Stimulated activated naive B cell treated with anti-CD40 and anti-IgM and Interleukin-4, amounts not matched to agents 10 μg/mL and 1 μg/mL and 100 μg/mL, for 72 hours (primary cell): ENCODE measurements around the gene LIMS1.

Experiments
- ATAC-seq, 2 donors: fragments of 150-1000 bp; cut with Tn5 transposase; replicated peaks; 2 replicates each; pipeline ENCODE4 v1.10.0; 2021; ENCODE audit warnings: moderate library complexity in 1 of 2
- DNase-seq: peaks from one replicate; pipeline ENCODE4 v3.0.0; 2021
- H3K27ac Mint-ChIP-seq: one replicate; pipeline ENCODE4 v1.8.0; 2022; ENCODE audit warnings: mild to moderate bottlenecking, mixed read lengths
- H3K27me3 Mint-ChIP-seq, 2 donors: one replicate each; pipeline ENCODE4 v1.8.0; 2022; ENCODE audit warnings: mixed read lengths in 2 of 2
- H3K36me3 Mint-ChIP-seq, 2 donors: one replicate each; pipeline ENCODE4 v1.8.0; 2022; ENCODE audit warnings: mixed read lengths in 2 of 2, mild to moderate bottlenecking in 1 of 2
- H3K4me1 Mint-ChIP-seq, 2 donors: one replicate each; pipeline ENCODE4 v1.8.0; 2022; ENCODE audit warnings: mixed read lengths in 2 of 2, mild to moderate bottlenecking in 1 of 2
- H3K4me3 Mint-ChIP-seq, 2 donors: one replicate each; pipeline ENCODE4 v1.8.0; 2022; ENCODE audit warnings: mild to moderate bottlenecking in 2 of 2, mixed read lengths in 2 of 2, moderate library complexity in 1 of 2
- H3K9me3 Mint-ChIP-seq, 2 donors: one replicate each; pipeline ENCODE4 v1.8.0; 2022; ENCODE audit warnings: mixed read lengths in 2 of 2, mild to moderate bottlenecking in 1 of 2

Gene LIMS1

GRCh38 chr2:108604196-108604595 is 69.9 kb downstream of the LIMS1 start:
- no peak for DNase-seq
- no peak overlapping the region for H3K4me3 Mint-ChIP-seq
- H3K27ac Mint-ChIP-seq, result no peak overlapping the region
- H3K4me1 Mint-ChIP-seq, result peaks cover 33 to 57% of the 10 kb centered on the region in 2 donors
- ATAC-seq, result no peak
- H3K36me3 Mint-ChIP-seq, result peaks cover 30 to 35% of the 10 kb centered on the region in 2 donors
- H3K27me3 Mint-ChIP-seq, result no peaks in the 10 kb centered on the region
- H3K9me3 Mint-ChIP-seq, result no peaks in the 10 kb centered on the region

- peak overlapping the region; percentile 49 for H3K27ac Mint-ChIP-seq
- H3K36me3 Mint-ChIP-seq, result peaks cover 26 to 29% of the 10 kb centered on the region in 2 donors
- H3K27me3 Mint-ChIP-seq, result no peaks in the 10 kb centered on the region
- peaks cover 42 to 68% of the 10 kb centered on the region in 2 donors for H3K4me1 Mint-ChIP-seq
- no peak overlapping the region for H3K4me3 Mint-ChIP-seq
- DNase-seq (no peak), ATAC-seq (peak; percentile 56 to 61)
- H3K9me3 Mint-ChIP-seq, result no peaks in the 10 kb centered on the region
These were observed 71.7 kb downstream of the LIMS1 start for GRCh38 chr2:108605947-108606346.

DNA sequence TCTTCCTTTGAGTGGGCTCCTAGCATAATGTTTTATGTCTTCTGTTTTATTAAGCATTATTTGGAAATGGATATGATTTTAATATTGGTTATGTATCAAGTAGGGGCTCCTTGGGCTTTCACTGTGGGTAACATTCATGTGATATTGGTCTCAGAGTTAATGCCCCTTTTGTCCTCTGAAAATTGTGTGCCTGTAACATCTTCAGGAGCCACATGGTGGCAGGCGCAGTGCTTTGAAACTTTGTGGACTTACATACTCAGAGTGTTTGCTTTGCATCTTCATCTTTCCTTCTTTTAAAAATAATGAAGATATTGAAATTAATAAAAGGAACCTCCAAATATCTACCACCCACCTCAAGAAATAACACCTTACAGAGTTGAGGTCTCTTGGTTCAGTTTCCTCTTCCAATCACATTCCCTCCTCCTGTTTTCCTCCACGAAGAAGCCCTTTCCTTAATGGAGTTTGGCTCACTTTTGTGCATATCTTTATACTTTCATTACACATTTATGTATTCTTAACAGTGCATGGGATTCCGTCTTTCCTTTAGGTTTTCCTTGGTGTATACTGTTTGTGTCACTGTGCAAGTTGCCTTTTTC is 73.5 kb downstream of the LIMS1 start:
- H3K4me3 Mint-ChIP-seq, result no peak overlapping the region
- H3K27ac Mint-ChIP-seq, result no peak overlapping the region
- H3K36me3 Mint-ChIP-seq, result peaks cover 24 to 27% of the 10 kb centered on the region in 2 donors
- H3K27me3 Mint-ChIP-seq, result no peaks in the 10 kb centered on the region
- no peaks in the 10 kb centered on the region for H3K9me3 Mint-ChIP-seq
- DNase-seq, result no peak
- no peak for ATAC-seq
- H3K4me1 Mint-ChIP-seq, result peaks cover 50 to 83% of the 10 kb centered on the region in 2 donors

DNA sequence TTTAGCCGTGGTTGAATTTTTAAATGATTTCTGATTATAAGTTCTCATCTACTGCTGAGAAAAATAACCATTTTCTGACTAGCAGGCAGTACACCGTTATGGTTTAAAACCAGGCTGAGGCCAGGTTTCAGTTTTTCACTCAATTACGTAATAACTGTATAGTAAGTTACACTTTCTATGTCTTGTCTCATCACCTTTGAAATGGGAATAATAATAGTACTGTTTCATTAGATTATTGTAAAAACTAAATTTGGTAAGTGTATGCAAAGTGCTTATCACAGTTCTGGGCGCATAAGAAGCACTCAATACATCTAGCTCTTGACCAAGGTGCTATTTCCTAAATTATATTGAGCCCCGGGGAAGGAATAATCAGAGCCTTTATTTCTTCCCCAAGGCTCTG is 76.8 kb downstream of the LIMS1 start:
- Mint-ChIP-seq H3K4me1 (peaks cover 60 to 93% of the 10 kb centered on the region in 2 donors), H3K27me3 (no peaks in the 10 kb centered on the region), H3K4me3 (no peak overlapping the region), H3K27ac (no peak overlapping the region), H3K9me3 (no peaks in the 10 kb centered on the region), H3K36me3 (peaks cover 27 to 38% of the 10 kb centered on the region in 2 donors)
- DNase-seq, result no peak
- ATAC-seq, result no peak

DNA sequence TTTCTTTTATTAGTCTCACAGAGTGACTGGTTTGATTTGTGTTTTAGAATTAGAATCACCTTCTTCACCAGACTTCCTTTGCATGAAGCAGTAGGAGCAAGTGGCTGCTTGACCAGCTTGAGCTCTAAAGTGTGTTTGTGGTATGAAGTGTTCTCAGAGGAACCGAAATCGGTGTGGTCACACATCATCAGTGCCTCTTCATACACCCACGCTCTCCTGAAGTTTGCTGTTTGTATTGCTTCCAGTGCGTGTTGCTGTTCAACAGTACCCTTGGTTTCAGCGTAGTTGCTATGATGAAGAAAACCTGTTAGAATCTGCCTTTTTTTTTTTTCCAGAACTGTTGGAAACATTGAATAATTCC is 77.9 kb downstream of the LIMS1 start:
- Mint-ChIP-seq H3K27me3 (no peaks in the 10 kb centered on the region), H3K36me3 (peaks cover 22 to 35% of the 10 kb centered on the region in 2 donors), H3K4me1 (peaks cover 58 to 91% of the 10 kb centered on the region in 2 donors), H3K4me3 (peak overlapping the region; percentile 40 to 66), H3K27ac (peak overlapping the region; percentile 95), H3K9me3 (no peaks in the 10 kb centered on the region)
- DNase-seq (peak; percentile 81), ATAC-seq (peak; percentile 89 to 92)

- DNase-seq (peak; percentile 72), ATAC-seq (peak; percentile 85)
- H3K36me3 Mint-ChIP-seq, result peaks cover 25 to 33% of the 10 kb centered on the region in 2 donors
- H3K27ac Mint-ChIP-seq, result peak overlapping the region; percentile 95
- H3K9me3 Mint-ChIP-seq, result no peaks in the 10 kb centered on the region
- H3K27me3 Mint-ChIP-seq, result no peaks in the 10 kb centered on the region
- peaks cover 60 to 91% of the 10 kb centered on the region in 2 donors for H3K4me1 Mint-ChIP-seq
- H3K4me3 Mint-ChIP-seq, result peak overlapping the region; percentile 62 to 66
These were observed 78.4 kb downstream of the LIMS1 start for GRCh38 chr2:108612514-108613183.

GRCh38 chr2:108613261-108614042 is 79.2 kb downstream of the LIMS1 start:
- H3K4me1 Mint-ChIP-seq, result peaks cover 59 to 91% of the 10 kb centered on the region in 2 donors
- no peaks in the 10 kb centered on the region for H3K27me3 Mint-ChIP-seq
- no peak for ATAC-seq

DNA sequence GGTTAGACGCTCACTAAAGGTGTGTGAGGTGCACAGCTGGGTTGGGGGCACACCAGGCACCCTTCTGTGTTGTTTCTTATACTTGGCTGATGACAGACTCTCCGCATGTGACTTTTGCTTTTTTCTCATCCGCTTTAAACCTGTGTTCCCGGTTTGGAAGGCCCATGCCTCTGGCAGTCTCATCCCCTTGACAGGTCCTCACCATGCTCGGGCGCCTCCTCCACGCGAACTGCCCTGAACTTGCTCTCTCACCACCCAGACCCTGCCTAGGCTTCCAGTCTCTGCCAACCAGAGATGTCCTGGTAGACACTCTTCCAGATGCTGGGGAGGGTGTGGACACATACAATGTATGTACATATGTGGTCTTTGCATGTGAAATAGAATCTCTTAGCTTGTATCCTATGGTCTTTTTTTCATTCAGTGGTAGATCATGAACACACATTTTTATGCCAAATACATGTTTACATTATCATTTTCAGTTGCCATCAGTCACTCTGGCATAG is 79.8 kb downstream of the LIMS1 start:
- peak overlapping the region; percentile 92 for H3K27ac Mint-ChIP-seq
- ATAC-seq, result no peak
- H3K4me3 Mint-ChIP-seq, result peak overlapping the region in 1 of 2 donors; percentile 37
- H3K9me3 Mint-ChIP-seq, result no peaks in the 10 kb centered on the region
- no peak for DNase-seq
- no peaks in the 10 kb centered on the region for H3K27me3 Mint-ChIP-seq
- peaks cover 25 to 32% of the 10 kb centered on the region in 2 donors for H3K36me3 Mint-ChIP-seq
- peaks cover 55 to 91% of the 10 kb centered on the region in 2 donors for H3K4me1 Mint-ChIP-seq

More at GRCh38 chr2:108613261-108614042, 79.2 kb downstream of the LIMS1 start:
- peaks cover 25 to 32% of the 10 kb centered on the region in 2 donors for H3K36me3 Mint-ChIP-seq
- H3K27ac Mint-ChIP-seq, result peak overlapping the region; percentile 92
- H3K9me3 Mint-ChIP-seq, result no peaks in the 10 kb centered on the region
- no peak for DNase-seq
- H3K4me3 Mint-ChIP-seq, result peak overlapping the region; percentile 37 to 53

GRCh38 chr2:108614659-108615058 is 80.4 kb downstream of the LIMS1 start:
- Mint-ChIP-seq H3K4me3 (no peak overlapping the region), H3K4me1 (peaks cover 52 to 91% of the 10 kb centered on the region in 2 donors), H3K27me3 (no peaks in the 10 kb centered on the region), H3K9me3 (no peaks in the 10 kb centered on the region), H3K36me3 (peaks cover 23 to 29% of the 10 kb centered on the region in 2 donors), H3K27ac (no peak overlapping the region)
- ATAC-seq, result no peak
- DNase-seq, result no peak

DNA sequence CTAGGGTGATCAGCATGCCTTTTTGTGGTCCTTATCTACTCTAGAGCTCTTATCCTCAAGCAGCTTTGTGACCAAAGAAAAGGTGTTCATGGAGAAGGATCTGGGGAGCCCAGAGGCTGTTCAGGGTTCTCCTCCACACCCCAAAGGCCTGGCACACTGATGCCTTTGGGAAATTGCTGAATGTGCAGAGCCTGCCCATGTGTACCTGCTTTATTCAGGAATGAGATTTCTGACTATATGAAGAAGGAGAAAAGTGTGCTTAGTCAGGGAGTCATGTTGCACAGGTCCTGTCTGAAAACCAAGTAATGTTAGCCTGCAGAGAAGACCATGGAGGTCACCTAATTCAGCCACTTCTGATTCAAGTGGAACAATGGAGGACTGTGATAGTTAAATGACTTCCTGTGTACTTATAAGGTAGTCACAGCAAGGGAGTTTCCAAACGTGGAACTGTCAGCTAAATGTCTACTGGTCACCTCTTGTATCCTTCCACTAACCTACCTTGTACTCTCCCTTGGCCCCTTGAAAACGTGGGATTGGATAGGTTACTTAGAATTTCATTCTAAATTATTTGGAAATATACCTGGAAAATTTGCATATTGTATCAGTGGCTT is 81.3 kb downstream of the LIMS1 start:
- no peak for DNase-seq
- Mint-ChIP-seq H3K9me3 (no peaks in the 10 kb centered on the region), H3K27ac (peak overlapping the region; percentile 14), H3K36me3 (peaks cover 23 to 29% of the 10 kb centered on the region in 2 donors), H3K27me3 (no peaks in the 10 kb centered on the region), H3K4me3 (no peak overlapping the region), H3K4me1 (peaks cover 56 to 91% of the 10 kb centered on the region in 2 donors)
- ATAC-seq, result no peak

DNA sequence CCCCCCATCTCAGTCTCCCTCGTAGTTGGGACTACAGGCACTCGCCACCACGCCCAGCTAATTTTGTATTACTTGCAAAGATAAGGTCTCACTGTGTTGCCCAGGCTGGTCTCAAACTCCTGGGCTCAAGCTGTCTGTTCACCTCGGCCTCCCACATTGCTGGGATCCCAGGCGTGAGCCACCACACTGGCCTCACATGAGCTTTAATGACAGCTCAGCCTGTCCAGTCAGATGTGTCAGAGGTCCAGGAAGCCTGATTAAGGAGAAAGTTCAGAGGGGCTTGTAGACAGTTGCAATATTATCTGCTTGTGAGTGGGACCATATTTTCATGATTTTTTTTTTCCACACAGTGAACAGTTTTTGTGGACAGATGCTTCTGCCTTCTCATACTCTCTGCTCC is 82.0 kb downstream of the LIMS1 start:
- ATAC-seq (no peak), DNase-seq (no peak)
- H3K27ac Mint-ChIP-seq, result no peak overlapping the region
- peaks cover 58 to 91% of the 10 kb centered on the region in 2 donors for H3K4me1 Mint-ChIP-seq
- peaks cover 23 to 29% of the 10 kb centered on the region in 2 donors for H3K36me3 Mint-ChIP-seq
- no peaks in the 10 kb centered on the region for H3K27me3 Mint-ChIP-seq
- no peaks in the 10 kb centered on the region for H3K9me3 Mint-ChIP-seq
- no peak overlapping the region for H3K4me3 Mint-ChIP-seq

- Mint-ChIP-seq H3K4me1 (peaks cover 58 to 92% of the 10 kb centered on the region in 2 donors), H3K27ac (no peak overlapping the region), H3K9me3 (no peaks in the 10 kb centered on the region), H3K36me3 (peaks cover 23 to 29% of the 10 kb centered on the region in 2 donors), H3K4me3 (no peak overlapping the region), H3K27me3 (no peaks in the 10 kb centered on the region)
- no peak for DNase-seq
- ATAC-seq, result no peak
These were observed 82.5 kb downstream of the LIMS1 start for GRCh38 chr2:108616751-108617161.

DNA sequence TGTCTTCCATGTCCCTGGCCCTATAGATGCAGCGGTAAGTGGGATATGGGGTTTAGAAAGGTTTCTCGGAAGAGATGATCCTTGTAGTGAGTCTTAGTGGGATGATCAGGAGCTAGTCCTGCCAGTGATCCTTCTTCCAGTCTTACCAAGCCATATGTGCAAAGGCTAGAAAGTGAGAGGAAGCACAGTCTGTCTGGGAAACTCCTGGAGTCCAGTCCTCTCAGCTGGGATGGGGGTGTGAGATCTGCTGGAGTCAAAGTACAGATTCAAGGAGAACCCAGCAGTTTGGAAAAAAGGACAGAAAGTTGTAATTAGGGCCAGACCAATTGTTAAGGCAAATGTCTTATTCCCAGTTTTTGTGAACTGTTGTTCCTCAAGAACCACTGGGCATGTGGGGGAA is 83.3 kb downstream of the LIMS1 start:
- Mint-ChIP-seq H3K9me3 (no peaks in the 10 kb centered on the region), H3K4me1 (peaks cover 54 to 87% of the 10 kb centered on the region in 2 donors), H3K27me3 (no peaks in the 10 kb centered on the region), H3K27ac (peak overlapping the region; percentile 3), H3K36me3 (peaks cover 23 to 27% of the 10 kb centered on the region in 2 donors), H3K4me3 (peak overlapping the region in 1 of 2 donors; percentile 61)
- no peak for DNase-seq
- ATAC-seq, result no peak
